ENCODE data around the gene GRK4.
A peak's percentile ranks its signal among the peaks of the same experiment; 100 is the strongest.
"Not testable (repeated sequence)": the region's sequence is repeated elsewhere in the genome, so short reads cannot be mapped to it uniquely, and the experiment has no call there.

The GRK4 gene

GRCh38 chr4:3043282-3044020, 80.1 kb downstream of the GRK4 start:
- DNase-seq = no peak

- peak; percentile 33 for DNase-seq
These were observed 81.8 kb downstream of the GRK4 start for GRCh38 chr4:3044870-3045819.

GRCh38 chr4:3046162-3046561, 82.8 kb downstream of the GRK4 start:
- no peak for DNase-seq

- DNase-seq = no peak
These were observed 83.3 kb downstream of the GRK4 start for GRCh38 chr4:3046623-3047022.

GRCh38 chr4:3047464-3048286, 84.3 kb downstream of the GRK4 start:
- peak; percentile 65 for DNase-seq

- not testable (repeated sequence) for DNase-seq
These were observed 87.9 kb downstream of the GRK4 start for GRCh38 chr4:3051141-3051897.

GRCh38 chr4:3054169-3054759, 90.9 kb downstream of the GRK4 start:
- DNase-seq = no peak

- DNase-seq = no peak
These were observed 96.6 kb downstream of the GRK4 start for GRCh38 chr4:3059943-3060342.

- no peak for DNase-seq
These were observed 97.6 kb downstream of the GRK4 start for GRCh38 chr4:3060946-3061345.

- no peak for DNase-seq
These were observed 99.1 kb downstream of the GRK4 start for GRCh38 chr4:3062471-3062870.

- no peak for DNase-seq
These were observed 102.2 kb downstream of the GRK4 start for GRCh38 chr4:3065551-3065950.

- DNase-seq = no peak
These were observed 103.5 kb downstream of the GRK4 start for GRCh38 chr4:3066836-3067400.

GRCh38 chr4:3067473-3068001, 104.2 kb downstream of the GRK4 start:
- no peak for DNase-seq

GRCh38 chr4:3069661-3070199, 106.4 kb downstream of the GRK4 start:
- DNase-seq = no peak

GRCh38 chr4:3070709-3071500, 107.5 kb downstream of the GRK4 start:
- no peak for DNase-seq

GRCh38 chr4:3071811-3072210, 108.4 kb downstream of the GRK4 start:
- no peak for DNase-seq

- no peak for DNase-seq
These were observed 110.0 kb downstream of the GRK4 start for GRCh38 chr4:3073158-3074077.

- peak; percentile 93 for DNase-seq
These were observed 110.9 kb downstream of the GRK4 start, which contains the start of the genes HTT and HTT-AS for GRCh38 chr4:3074078-3074845. Gene HTT, plus strand, starts transcription at chr4:3074681. Its CDS starts 145 bp downstream, at chr4:3074826. Gene HTT-AS, minus strand, starts transcription at chr4:3074538.
